TTC549 (cell line): ENCODE results near the gene NEK4.
"Not testable (repeated sequence)": the region's sequence is repeated elsewhere in the genome, so short reads cannot be mapped to it uniquely, and the experiment has no call there.

Source experiments
- FAIRE-seq: peaks from 2 replicates; lab custom pipeline; 2012; peaks lifted over from hg19 to GRCh38; lab: Jason Lieb, UNC

NEK4 gene

GRCh38 chr3:52777959-52778805 lies 7.4 kb upstream of the NEK4 start:
- no peak for FAIRE-seq

- FAIRE-seq: no peak
These were observed 6.6 kb upstream of the NEK4 start, which contains the start of gene ITIH1 for GRCh38 chr3:52777127-52777958. Gene ITIH1, plus strand, starts transcription at chr3:52777599. Its CDS starts 17 bp downstream, at chr3:52777616.

GRCh38 chr3:52776486-52776885 lies 5.7 kb upstream of the NEK4 start:
- not testable (repeated sequence) for FAIRE-seq

GRCh38 chr3:52775877-52776276 lies 5.1 kb upstream of the NEK4 start:
- no peak for FAIRE-seq

- FAIRE-seq: no peak
These were observed 4.4 kb upstream of the NEK4 start for GRCh38 chr3:52774901-52775864.

- FAIRE-seq: no peak
These were observed 3.5 kb upstream of the NEK4 start for GRCh38 chr3:52774066-52774713.

- FAIRE-seq: no peak
These were observed 2.8 kb upstream of the NEK4 start for GRCh38 chr3:52773361-52774065.

GRCh38 chr3:52771702-52772101 lies 962 bp upstream of the NEK4 start:
- FAIRE-seq: no peak

- no peak for FAIRE-seq
These were observed 568 bp upstream of the NEK4 start for GRCh38 chr3:52771334-52771681.

- FAIRE-seq: no peak
These were observed 819 bp downstream of the NEK4 start for GRCh38 chr3:52769786-52770455.

- no peak for FAIRE-seq
These were observed 7.3 kb downstream of the NEK4 start for GRCh38 chr3:52763466-52763865.

- FAIRE-seq: no peak
These were observed 14.6 kb downstream of the NEK4 start for GRCh38 chr3:52756141-52756540.

GRCh38 chr3:52754373-52754772 lies 16.4 kb downstream of the NEK4 start:
- FAIRE-seq: no peak

- FAIRE-seq: no peak
These were observed 18.6 kb downstream of the NEK4 start for GRCh38 chr3:52752045-52752660.

GRCh38 chr3:52743721-52744120 lies 27.0 kb downstream of the NEK4 start:
- no peak for FAIRE-seq

GRCh38 chr3:52743152-52743551 lies 27.6 kb downstream of the NEK4 start:
- FAIRE-seq: no peak

GRCh38 chr3:52742418-52743041 lies 28.2 kb downstream of the NEK4 start:
- peak; percentile 60 for FAIRE-seq

- no peak for FAIRE-seq
These were observed 31.0 kb downstream of the NEK4 start for GRCh38 chr3:52739730-52740129.

GRCh38 chr3:52733256-52733891 lies 37.4 kb downstream of the NEK4 start:
- no peak for FAIRE-seq
